K562 (cell line): Measurements from ENCODE around the gene OPA3. TPM values are rescaled to one million over a fixed set of nuclear protein-coding genes. Genes with fewer than 3 reads are reported as not detected.
A peak's percentile ranks its signal among the peaks of the same experiment; 100 is the strongest.

Experiments used
- ATAC-seq: fragments of 200-7000 bp; cut with Tn5 transposase; 3 replicates; pipeline ENCODE4 v1.9.1; 2020; ENCODE audit warnings: moderate library complexity
- BruUV-seq: library from RNA; stranded (reverse); fragments of 400-500 nt; replicated peaks from 2 replicates; lab custom pipeline; 2021; lab: Mats Ljungman, UMichigan
- CTCF ChIA-PET: fragments of 300-600 bp; formaldehyde crosslinking; extraction: SDS; loops from one replicate; lab custom pipeline; 2021; ENCODE audit warnings: low intra/inter-chr PET ratio; lab: Yijun Ruan, JAX
- POLR2A ChIA-PET: fragments of 300-600, 350-650 bp; sonication (Branson Sonifier 250); formaldehyde crosslinking; extraction: SDS; loops from one replicate; lab custom pipeline; 2021; ENCODE audit warnings: antibody characterized with exemption, inconsistent platforms; lab: Yijun Ruan, JAX
- DNase-seq, 4 experiments: peaks; one replicate each; pipeline versions ENCODE4 v3.0.0 to v3.0.0-alpha.2; 2011 to 2018; ENCODE audit warnings: low spot score in 3 of 4, mixed read lengths in 3 of 4; ENCODE audit errors: extremely low read depth in 1 of 4
- FAIRE-seq: peaks from 2 replicates; lab custom pipeline; 2011; peaks lifted over from hg19 to GRCh38; lab: Jason Lieb, UNC
- H2AFZ ChIP-seq: 2 replicates; pipeline ENCODE4 v1.6.0; 2011; ENCODE audit warnings: low read depth, low read length, control low read depth, inconsistent platforms
- H3K27ac ChIP-seq: fragments of 200-600 bp; 3 replicates; pipeline ENCODE4 v1.8.0; 2011; ENCODE audit warnings: low read depth, mild to moderate bottlenecking, control low read depth, inconsistent platforms, low read length, moderate library complexity, mixed read lengths; ENCODE audit errors: extremely low read depth
- H3K27me3 ChIP-seq, 2 experiments: fragments of 300-600 bp in 1 of 2; 2 replicates in 1 of 2; 3 replicates in 1 of 2; pipeline versions ENCODE4 v1.6.0 to v1.8.0; 2011; ENCODE audit warnings: inconsistent platforms in 2 of 2, low read length in 2 of 2, mild to moderate bottlenecking in 1 of 2, mixed read lengths in 1 of 2, moderate library complexity in 1 of 2; ENCODE audit not compliant: control insufficient read depth in 2 of 2, insufficient read depth in 2 of 2
- H3K36me3 ChIP-seq: fragments of 300-600 bp; 3 replicates; pipeline ENCODE4 v1.8.0; 2011; ENCODE audit warnings: mild to moderate bottlenecking, low read length, inconsistent platforms; ENCODE audit not compliant: control insufficient read depth, insufficient read depth
- H3K4me1 ChIP-seq, 2 experiments: fragments of 200-600 bp in 1 of 2; replicated peaks in 1 of 2; 2 replicates in 1 of 2; 3 replicates in 1 of 2; pipeline versions ENCODE4 v1.5.1 to v1.8.0; 2011; ENCODE audit warnings: inconsistent platforms in 2 of 2, low read length in 2 of 2, mild to moderate bottlenecking in 1 of 2, mixed read lengths in 1 of 2, moderate library complexity in 1 of 2; ENCODE audit not compliant: control insufficient read depth in 2 of 2, insufficient read depth in 2 of 2
- H3K4me2 ChIP-seq: 2 replicates; pipeline ENCODE4 v1.6.1; 2011; ENCODE audit warnings: low read length, control low read depth, inconsistent platforms, mixed read lengths; ENCODE audit not compliant: insufficient read depth
- H3K4me3 ChIP-seq: fragments of 200-600 bp; sonication (generic), shearing (Covaris generic); 2 replicates; pipeline ENCODE4 v1.5.1; 2016; ENCODE audit warnings: control low read depth, inconsistent platforms
- H3K79me2 ChIP-seq: fragments of 200-600 bp; 3 replicates; pipeline ENCODE4 v1.8.0; 2011; ENCODE audit warnings: low read length, inconsistent platforms; ENCODE audit not compliant: control insufficient read depth, insufficient read depth
- H3K9ac ChIP-seq, 2 experiments: 2 replicates each; pipeline versions ENCODE4 v1.6.0 to v1.6.1; 2011; ENCODE audit warnings: low read depth in 2 of 2, low read length in 2 of 2, control low read depth in 1 of 2, inconsistent platforms in 1 of 2, mild to moderate bottlenecking in 1 of 2, mixed read lengths in 1 of 2; ENCODE audit not compliant: insufficient read depth in 1 of 2
- H3K9me1 ChIP-seq: one replicate; pipeline ENCODE4 v1.6.0; 2011; ENCODE audit warnings: inconsistent platforms, mild to moderate bottlenecking, low read length, moderate library complexity; ENCODE audit not compliant: control insufficient read depth, insufficient read depth
- H3K9me3 ChIP-seq: replicated peaks from 2 replicates; pipeline ENCODE4 v1.5.1; 2011; ENCODE audit warnings: low read depth, low read length, inconsistent platforms; ENCODE audit not compliant: control insufficient read depth, insufficient read depth
- H4K20me1 ChIP-seq: replicated peaks from 2 replicates; pipeline ENCODE4 v1.6.1; 2011; ENCODE audit warnings: low read length, inconsistent platforms, mixed read lengths; ENCODE audit not compliant: control insufficient read depth, insufficient read depth
- ATF7 ChIP-seq: fragments of 450-650 bp; IDR thresholded peaks from 2 replicates; pipeline ENCODE4 v1.7.1; 2014; ENCODE audit warnings: mild to moderate bottlenecking, moderate library complexity
- CBFA2T2 ChIP-seq: fragments of 450-650 bp; conservative IDR thresholded peaks from 2 replicates; pipeline ENCODE4 v1.6.1; 2017; ENCODE audit warnings: mild to moderate bottlenecking
- E4F1 ChIP-seq: fragments of 250-450 bp; sonication (Bioruptor Pico); IDR thresholded peaks from 2 replicates; pipeline ENCODE4 v1.5.0; 2021; ENCODE audit warnings: mild to moderate bottlenecking, borderline replicate concordance
- HDGF ChIP-seq: fragments of 450-650 bp; IDR thresholded peaks from 2 replicates; pipeline ENCODE4 v1.6.1; 2016
- PRMT5 ChIP-seq: sonication (generic); formaldehyde crosslinking; IDR thresholded peaks from 2 replicates; pipeline ENCODE4 v1.5.0; 2020; ENCODE audit warnings: missing genetic modification reagents
- ZNF263 ChIP-seq: sonication (generic); formaldehyde crosslinking; IDR thresholded peaks from 2 replicates; pipeline ENCODE4 v1.8.0; 2022; ENCODE audit warnings: mild to moderate bottlenecking, missing genetic modification reagents, borderline replicate concordance
- WGBS: fragments of 100-300 bp; shearing (Covaris generic); methylation state at CpG from one replicate; pipeline ENCODE4 v1.1.6; 2016; ENCODE audit warnings: low coverage, mixed read lengths; ENCODE audit not compliant: insufficient coverage; ENCODE audit errors: missing lambda C conversion rate; 5-methylcytosine and 5-hydroxymethylcytosine counted together
- in situ Hi-C: fragments of 300-500 bp; cut with MboI; formaldehyde crosslinking; loops from 4 replicates; pipeline ENCODE4 v1.15.0; 2018; ENCODE audit warnings: inconsistent platforms, mixed read lengths
- intact Hi-C: fragments of 100-400 bp; cut with micrococcal nuclease; formaldehyde crosslinking; loops from 2 replicates; pipeline ENCODE4 v1.14.2; 2022
- polyA plus RNA-seq, 8 experiments: library from polyadenylated mRNA; depleted of rRNA in 4 of 8; stranded (reverse) in 5 of 8; unstranded in 3 of 8; fragments of >200 nt; fragmentation: Nextera tagmentation in 2 of 8; fragmentation: Illumina TruSeq in 1 of 8; extraction: Ambion mirVana in 2 of 8; extraction: Trizol in 1 of 8; gene quantifications; 2 replicates each; pipeline versions ENCODE4 v1.2.1 to v1.2.3, GENCODE V29; 2011 to 2014; ENCODE audit warnings: inconsistent platforms in 1 of 8, missing spikeins in 1 of 8
- total RNA-seq, 7 experiments: library from RNA; depleted of rRNA in 6 of 7; stranded (reverse); fragments of >200 nt in 6 of 7; fragmentation: Illumina TruSeq in 2 of 7; extraction: Trizol in 2 of 7; gene quantifications; 2 replicates each; pipeline versions ENCODE4 v1.2.1 to v1.2.3, GENCODE V29; 2011 to 2021; ENCODE audit warnings: low replicate concordance in 1 of 7
- TF ChIP-seq, protein P1 (sequence below), 2 experiments: fragments of 450-650 bp; conservative IDR thresholded peaks; 2 replicates each; pipeline ENCODE4 v1.6.1; 2017; ENCODE audit warnings: mild to moderate bottlenecking in 2 of 2, moderate library complexity in 2 of 2
- TF ChIP-seq, protein P2 (sequence below): fragments of 450-650 bp; IDR thresholded peaks from one replicate; pipeline ENCODE4 v1.6.1; 2018; ENCODE audit warnings: mild to moderate bottlenecking, moderate library complexity; ENCODE audit not compliant: partially characterized antibody

OPA3 gene
- total and polyA plus RNA-seq, 9 of the 15 experiments (the other 6 are each of a cell fraction or from before 2014, with no cell fraction given) = 1.4 to 18.8 (median 9.0) TPM

DNA sequence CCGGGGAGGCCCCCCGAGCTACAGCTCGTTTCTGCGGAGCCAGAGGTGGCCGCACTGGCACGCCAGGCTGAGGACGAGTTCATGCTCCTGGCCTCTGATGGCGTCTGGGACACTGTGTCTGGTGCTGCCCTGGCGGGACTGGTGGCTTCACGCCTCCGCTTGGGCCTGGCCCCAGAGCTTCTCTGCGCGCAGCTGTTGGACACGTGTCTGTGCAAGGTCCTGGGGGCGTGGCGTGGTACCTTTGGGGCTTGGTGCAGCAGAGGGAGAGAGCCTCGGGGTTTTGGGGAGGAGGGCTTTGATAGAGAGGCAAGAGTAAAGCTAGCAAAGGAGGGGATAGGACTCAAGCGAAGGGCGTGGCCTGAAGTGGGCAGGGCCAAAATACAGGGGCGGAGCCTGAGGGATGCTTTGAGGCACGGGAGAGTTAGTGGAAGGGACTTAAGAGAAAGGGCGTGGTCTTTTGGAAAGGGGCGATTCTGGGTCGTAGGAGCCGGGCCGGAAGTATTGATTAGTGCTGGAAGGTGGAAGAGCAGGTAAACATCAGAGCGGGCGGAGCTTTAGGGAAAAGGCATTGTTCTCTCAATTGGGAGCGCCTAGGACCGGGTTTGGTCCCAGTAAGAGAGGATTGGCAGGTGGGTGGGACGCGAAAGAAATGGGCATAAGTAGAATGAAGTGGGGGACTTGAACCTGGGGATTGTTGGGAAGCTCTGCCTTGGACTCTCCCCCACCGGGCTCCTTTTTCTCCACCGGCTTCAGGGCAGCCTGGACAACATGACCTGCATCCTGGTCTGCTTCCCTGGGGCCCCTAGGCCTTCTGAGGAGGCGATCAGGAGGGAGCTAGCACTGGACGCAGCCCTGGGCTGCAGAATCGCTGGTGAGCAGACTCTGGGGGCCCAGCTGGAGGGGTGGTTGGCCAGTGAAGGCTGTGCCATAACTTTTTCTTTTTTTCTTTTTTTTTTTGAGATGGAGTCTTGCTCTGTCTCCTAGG is 85.1 kb downstream of the OPA3 start:
- FAIRE-seq = peak; percentile 95
- WGBS = 39% methylated on average over 37 of the region's 37 CpGs
- Histone ChIP-seq H3K4me2 (peak overlapping the region; percentile 68), H3K4me3 (no peak overlapping the region), H3K27me3 (peaks cover 3 to 13% of the 10 kb centered on the region in 2 experiments; a peak in 3 of 5 replicates), H4K20me1 (no peaks in the 10 kb centered on the region), H3K36me3 (no peaks in the 10 kb centered on the region), H3K9me3 (no peaks in the 10 kb centered on the region), H3K4me1 (peaks cover 15 to 60% of the 10 kb centered on the region in 2 experiments; a peak in 4 of 5 replicates), H3K27ac (no peak overlapping the region; the same call in 2 of the 3 replicates), H2AFZ (peak overlapping the region; percentile 79), H3K9ac (peak overlapping the region in 1 of 2 experiments; percentile 79; a peak in 2 of 4 replicates), H3K79me2 (no peaks in the 10 kb centered on the region), H3K9me1 (no peaks in the 10 kb centered on the region)
- ChIA-PET CTCF (no interaction called here), POLR2A (interaction anchor here (0.6 to 1.8 kb wide), 5 partner anchors 14 to 299 kb away, joined by 3 to 7 read pairs (median 3); no protein-coding TSS in a partner anchor)
- in situ Hi-C loops (no loop called here), intact Hi-C loops (no loop called here)
- peak; percentile 70 to 90 (median 74) for DNase-seq
- ATAC-seq = peak; percentile 84
- TSS peak; percentile 55 for BruUV-seq
- TF ChIP-seq, protein P1, sequence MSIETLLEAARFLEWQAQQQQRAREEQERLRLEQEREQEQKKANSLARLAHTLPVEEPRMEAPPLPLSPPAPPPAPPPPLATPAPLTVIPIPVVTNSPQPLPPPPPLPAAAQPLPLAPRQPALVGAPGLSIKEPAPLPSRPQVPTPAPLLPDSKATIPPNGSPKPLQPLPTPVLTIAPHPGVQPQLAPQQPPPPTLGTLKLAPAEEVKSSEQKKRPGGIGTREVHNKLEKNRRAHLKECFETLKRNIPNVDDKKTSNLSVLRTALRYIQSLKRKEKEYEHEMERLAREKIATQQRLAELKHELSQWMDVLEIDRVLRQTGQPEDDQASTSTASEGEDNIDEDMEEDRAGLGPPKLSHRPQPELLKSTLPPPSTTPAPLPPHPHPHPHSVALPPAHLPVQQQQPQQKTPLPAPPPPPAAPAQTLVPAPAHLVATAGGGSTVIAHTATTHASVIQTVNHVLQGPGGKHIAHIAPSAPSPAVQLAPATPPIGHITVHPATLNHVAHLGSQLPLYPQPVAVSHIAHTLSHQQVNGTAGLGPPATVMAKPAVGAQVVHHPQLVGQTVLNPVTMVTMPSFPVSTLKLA (conservative IDR thresholded peaks at IDR 0.05) = peak in 1 of 2 experiments; percentile 54; a peak in 2 of 4 replicates
- no peak for TF ChIP-seq ZNF263 (CRISPR knock-in tag)
- TF ChIP-seq, protein P2, sequence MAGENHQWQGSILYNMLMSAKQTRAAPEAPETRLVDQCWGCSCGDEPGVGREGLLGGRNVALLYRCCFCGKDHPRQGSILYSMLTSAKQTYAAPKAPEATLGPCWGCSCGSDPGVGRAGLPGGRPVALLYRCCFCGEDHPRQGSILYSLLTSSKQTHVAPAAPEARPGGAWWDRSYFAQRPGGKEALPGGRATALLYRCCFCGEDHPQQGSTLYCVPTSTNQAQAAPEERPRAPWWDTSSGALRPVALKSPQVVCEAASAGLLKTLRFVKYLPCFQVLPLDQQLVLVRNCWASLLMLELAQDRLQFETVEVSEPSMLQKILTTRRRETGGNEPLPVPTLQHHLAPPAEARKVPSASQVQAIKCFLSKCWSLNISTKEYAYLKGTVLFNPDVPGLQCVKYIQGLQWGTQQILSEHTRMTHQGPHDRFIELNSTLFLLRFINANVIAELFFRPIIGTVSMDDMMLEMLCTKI = no peak
- no peak for TF ChIP-seq E4F1 (CRISPR knock-in tag)
- no peak for TF ChIP-seq ATF7
- TF ChIP-seq HDGF = peak; percentile 61; the same call in 1 of the 2 replicates
- TF ChIP-seq PRMT5 (CRISPR knock-in tag) = peak; percentile 28; the same call in 1 of the 2 replicates
- no peak for TF ChIP-seq CBFA2T2
